GM19452 (cell line): ENCODE measurements around the gene SLC9B1.

Source experiments
- ATAC-seq: cut with Tn5 transposase; IDR thresholded peaks from one replicate; pipeline ENCODE4 v1.9.1; 2021; ENCODE audit not compliant: unreplicated experiment

SLC9B1 gene

GRCh38 chr4:103019308-103020124, at the start of gene SLC9B1:
SLC9B1 (minus strand) TSS chr4:103019705; CDS start chr4:102991711, 27,994 bp downstream.
- ATAC-seq: peak; percentile 99

- ATAC-seq: no peak
Observed at GRCh38 chr4:103067841-103068547, 48.5 kb upstream of the SLC9B1 start.

GRCh38 chr4:103060453-103061148, 41.1 kb upstream of the SLC9B1 start:
- ATAC-seq: no peak

- ATAC-seq: no peak
Observed at GRCh38 chr4:103054030-103054429, 34.5 kb upstream of the SLC9B1 start.

- ATAC-seq: no peak
Observed at GRCh38 chr4:103052779-103053178, 33.3 kb upstream of the SLC9B1 start.

- no peak for ATAC-seq
Observed at GRCh38 chr4:103052145-103052544, 32.6 kb upstream of the SLC9B1 start.

GRCh38 chr4:103050736-103051436, 31.4 kb upstream of the SLC9B1 start:
- no peak for ATAC-seq

GRCh38 chr4:103046416-103047290, 27.1 kb upstream of the SLC9B1 start:
- ATAC-seq: peak; percentile 87

- no peak for ATAC-seq
Observed at GRCh38 chr4:103044183-103044582, 24.7 kb upstream of the SLC9B1 start.

GRCh38 chr4:103036169-103036568, 16.7 kb upstream of the SLC9B1 start:
- ATAC-seq: no peak

GRCh38 chr4:103032574-103032973, 13.1 kb upstream of the SLC9B1 start:
- no peak for ATAC-seq

- ATAC-seq: no peak
Observed at GRCh38 chr4:103030791-103031190, 11.3 kb upstream of the SLC9B1 start.

- no peak for ATAC-seq
Observed at GRCh38 chr4:103029300-103029699, 9.8 kb upstream of the SLC9B1 start.

- no peak for ATAC-seq
Observed at GRCh38 chr4:103026868-103027267, 7.4 kb upstream of the SLC9B1 start.

- ATAC-seq: no peak
Observed at GRCh38 chr4:103024996-103025395, 5.5 kb upstream of the SLC9B1 start.

GRCh38 chr4:103021120-103021519, 1.6 kb upstream of the SLC9B1 start:
- ATAC-seq: no peak

GRCh38 chr4:103018391-103019307, 856 bp downstream of the SLC9B1 start:
- no peak for ATAC-seq

- no peak for ATAC-seq
Observed at GRCh38 chr4:103012551-103012950, 7.0 kb downstream of the SLC9B1 start.

GRCh38 chr4:103012060-103012459, 7.4 kb downstream of the SLC9B1 start:
- ATAC-seq: no peak
